KMS-11 (cell line): ENCODE data around the gene FAM219B.

ENCODE experiments used
- H2AFZ ChIP-seq: fragments of 200-600 bp; sonication (generic); 2 replicates; pipeline ENCODE4 v1.6.1; 2016; ENCODE audit warnings: antibody characterized with exemption, mixed run types, low read depth
- H3K27ac ChIP-seq: fragments of 200-600 bp; sonication (generic); 2 replicates; pipeline ENCODE4 v1.6.1; 2016; ENCODE audit warnings: mild to moderate bottlenecking, mixed run types
- H3K27me3 ChIP-seq: fragments of 200-600 bp; sonication (generic); 2 replicates; pipeline ENCODE4 v1.6.1; 2017; ENCODE audit warnings: mild to moderate bottlenecking, low read depth, mixed run types, moderate library complexity; ENCODE audit not compliant: insufficient read depth
- H3K36me3 ChIP-seq: fragments of 200-600 bp; sonication (generic); 2 replicates; pipeline ENCODE4 v1.6.1; 2017; ENCODE audit warnings: mild to moderate bottlenecking, mixed run types; ENCODE audit not compliant: insufficient read depth
- H3K4me1 ChIP-seq: fragments of 200-600 bp; sonication (generic); 2 replicates; pipeline ENCODE4 v1.6.1; 2016; ENCODE audit warnings: mild to moderate bottlenecking, low read depth, mixed run types; ENCODE audit not compliant: poor library complexity, severe bottlenecking
- H3K4me2 ChIP-seq: fragments of 200-600 bp; sonication (generic); 2 replicates; pipeline ENCODE4 v1.7.0; 2016; ENCODE audit warnings: mild to moderate bottlenecking, mixed run types
- H3K4me3 ChIP-seq: fragments of 200-600 bp; sonication (generic); IDR thresholded peaks from 2 replicates; pipeline ENCODE4 v1.6.1; 2017; ENCODE audit warnings: low read depth, low read length, mixed read lengths; ENCODE audit not compliant: insufficient read depth
- H3K79me2 ChIP-seq: fragments of 200-600 bp; sonication (generic); 2 replicates; pipeline ENCODE4 v1.6.1; 2016; ENCODE audit warnings: low read depth, mixed run types; ENCODE audit not compliant: insufficient read depth
- H3K9ac ChIP-seq: fragments of 200-600 bp; sonication (generic); 2 replicates; pipeline ENCODE4 v1.6.1; 2016; ENCODE audit warnings: mild to moderate bottlenecking, mixed run types
- H4K20me1 ChIP-seq: fragments of 200-600 bp; sonication (generic); 2 replicates; pipeline ENCODE4 v1.6.1; 2016; ENCODE audit warnings: mild to moderate bottlenecking, mixed run types; ENCODE audit not compliant: insufficient read depth
- CTCF ChIP-seq: fragments of 200-600 bp; sonication (generic); conservative IDR thresholded peaks from 2 replicates; pipeline ENCODE4 v1.6.1; 2017; ENCODE audit warnings: low read depth, mild to moderate bottlenecking, antibody characterized with exemption, low read length, moderate library complexity, mixed read lengths

FAM219B gene

GRCh38 chr15:74858369-74858740 is 48.3 kb downstream of the FAM219B start:
- H3K4me3 ChIP-seq: no peak overlapping the region
- H3K27me3 ChIP-seq: no peaks in the 10 kb centered on the region
- H3K27ac ChIP-seq: no peak overlapping the region
- H4K20me1 ChIP-seq: no peaks in the 10 kb centered on the region
- peaks cover 15% of the 10 kb centered on the region for H3K4me1 ChIP-seq
- no peaks in the 10 kb centered on the region for H3K79me2 ChIP-seq
- no peaks in the 10 kb centered on the region for H3K36me3 ChIP-seq
- H3K9ac ChIP-seq: no peak overlapping the region
- no peak overlapping the region for H2AFZ ChIP-seq
- H3K4me2 ChIP-seq: no peak overlapping the region
- no peak for TF ChIP-seq CTCF

GRCh38 chr15:74857671-74858368 is 48.8 kb downstream of the FAM219B start:
- Histone ChIP-seq H3K4me2 (no peak overlapping the region), H3K27ac (no peak overlapping the region), H3K36me3 (no peaks in the 10 kb centered on the region)

GRCh38 chr15:74857082-74857655 is 49.5 kb downstream of the FAM219B start:
- Histone ChIP-seq H3K36me3 (no peaks in the 10 kb centered on the region), H3K4me1 (peaks cover 15% of the 10 kb centered on the region), H3K27me3 (no peaks in the 10 kb centered on the region), H3K79me2 (no peaks in the 10 kb centered on the region), H3K9ac (no peak overlapping the region), H3K4me2 (no peak overlapping the region), H4K20me1 (no peaks in the 10 kb centered on the region), H3K27ac (no peak overlapping the region), H3K4me3 (no peak overlapping the region), H2AFZ (no peak overlapping the region)
- no peak for TF ChIP-seq CTCF

More at GRCh38 chr15:74857671-74858368, 48.8 kb downstream of the FAM219B start:
- no peaks in the 10 kb centered on the region for H4K20me1 ChIP-seq
- H3K4me1 ChIP-seq: peaks cover 15% of the 10 kb centered on the region
- TF ChIP-seq CTCF: no peak
- H3K9ac ChIP-seq: no peak overlapping the region
- H3K79me2 ChIP-seq: no peaks in the 10 kb centered on the region
- H3K27me3 ChIP-seq: no peaks in the 10 kb centered on the region
- H3K4me3 ChIP-seq: no peak overlapping the region
- no peak overlapping the region for H2AFZ ChIP-seq

GRCh38 chr15:74856537-74856936 is 50.1 kb downstream of the FAM219B start:
- H4K20me1 ChIP-seq: no peaks in the 10 kb centered on the region
- H3K27me3 ChIP-seq: no peaks in the 10 kb centered on the region
- H3K36me3 ChIP-seq: no peaks in the 10 kb centered on the region
- no peak overlapping the region for H2AFZ ChIP-seq
- H3K4me3 ChIP-seq: no peak overlapping the region
- H3K27ac ChIP-seq: no peak overlapping the region
- H3K9ac ChIP-seq: no peak overlapping the region
- H3K4me2 ChIP-seq: no peak overlapping the region
- H3K4me1 ChIP-seq: peaks cover 15% of the 10 kb centered on the region
- no peaks in the 10 kb centered on the region for H3K79me2 ChIP-seq
- no peak for TF ChIP-seq CTCF
